HEK293 (cell line): Measurements from ENCODE around the gene P2RX4.

Experiments
- CTCF ChIA-PET: fragments of 350-600 bp; formaldehyde crosslinking; extraction: SDS; loops from one replicate; lab custom pipeline; 2021; ENCODE audit warnings: antibody characterized with exemption; lab: Yijun Ruan, JAX
- POLR2A ChIA-PET: fragments of 300-600 bp; formaldehyde crosslinking; extraction: SDS; loops from one replicate; lab custom pipeline; 2020; ENCODE audit warnings: antibody characterized with exemption, inconsistent platforms; lab: Yijun Ruan, JAX
- H3K27ac ChIP-seq: fragments of 200-500 bp; sonication (Bioruptor generic); 2 replicates; pipeline ENCODE4 v1.5.1; 2014; ENCODE audit warnings: low read depth, low read length, control low read depth, inconsistent platforms; ENCODE audit errors: extremely low read depth
- H3K36me3 ChIP-seq, 2 experiments: fragments of 200-500 bp in 1 of 2; sonication (Bioruptor generic) in 1 of 2; 1 replicate in 1 of 2; 2 replicates in 1 of 2; pipeline ENCODE4 v1.5.1; 2014 to 2017; ENCODE audit warnings: inconsistent platforms in 2 of 2, low read length in 2 of 2; ENCODE audit not compliant: control insufficient read depth in 2 of 2, insufficient read depth in 1 of 2
- H3K4me1 ChIP-seq: fragments of 200-500 bp; sonication (Bioruptor generic); 2 replicates; pipeline ENCODE4 v1.5.1; 2014; ENCODE audit warnings: mild to moderate bottlenecking, low read length, inconsistent platforms; ENCODE audit not compliant: control insufficient read depth, insufficient read depth
- H3K4me3 ChIP-seq: 2 replicates; pipeline ENCODE4 v1.5.1; 2011; ENCODE audit warnings: low read depth, mild to moderate bottlenecking, control low read depth, low read length, moderate library complexity
- H3K9me3 ChIP-seq: fragments of 200-500 bp; sonication (Bioruptor generic); 2 replicates; pipeline ENCODE4 v1.5.1; 2014; ENCODE audit warnings: low read depth, low read length, inconsistent platforms; ENCODE audit not compliant: control insufficient read depth, insufficient read depth
- RBAK ChIP-seq: fragments of 450-650 bp; formaldehyde crosslinking; IDR thresholded peaks from 2 replicates; pipeline ENCODE4 v1.5.1; 2016; ENCODE audit warnings: missing biosample characterization, missing genetic modification characterization
- TRIM28 ChIP-seq: IDR thresholded peaks from 2 replicates; pipeline ENCODE4 v1.6.1; 2011; ENCODE audit warnings: low read length, control low read depth, borderline replicate concordance
- ZBTB20 ChIP-seq: fragments of 450-650 bp; formaldehyde crosslinking; IDR thresholded peaks from 2 replicates; pipeline ENCODE4 v1.5.1; 2016; ENCODE audit warnings: missing biosample characterization, missing genetic modification characterization
- ZBTB8A ChIP-seq: fragments of 450-650 bp; formaldehyde crosslinking; IDR thresholded peaks from 2 replicates; pipeline ENCODE4 v1.5.1; 2016; ENCODE audit warnings: missing biosample characterization, missing genetic modification characterization
- ZNF155 ChIP-seq: fragments of 450-650 bp; formaldehyde crosslinking; IDR thresholded peaks from 2 replicates; pipeline ENCODE4 v1.5.1; 2016; ENCODE audit warnings: missing biosample characterization, missing genetic modification characterization
- ZNF2 ChIP-seq: fragments of 450-650 bp; formaldehyde crosslinking; IDR thresholded peaks from 2 replicates; pipeline ENCODE4 v1.5.1; 2016; ENCODE audit warnings: missing biosample characterization, missing genetic modification characterization
- ZNF274 ChIP-seq, 2 experiments: fragments of 200-500 bp in 1 of 2; fragments of 450-650 bp in 1 of 2; sonication (Bioruptor generic) in 1 of 2; formaldehyde crosslinking in 1 of 2; IDR thresholded peaks; 2 replicates each; pipeline versions ENCODE4 v1.5.1 to v1.6.1; 2014 to 2016; ENCODE audit warnings: borderline replicate concordance in 1 of 2, inconsistent platforms in 1 of 2, low read length in 1 of 2, missing biosample characterization in 1 of 2, missing genetic modification characterization in 1 of 2
- ZNF341 ChIP-seq: fragments of 450-650 bp; formaldehyde crosslinking; IDR thresholded peaks from 2 replicates; pipeline ENCODE4; 2016; ENCODE audit warnings: low read depth, missing biosample characterization, missing genetic modification characterization
- ZNF610 ChIP-seq: fragments of 450-650 bp; formaldehyde crosslinking; IDR thresholded peaks from 2 replicates; pipeline ENCODE4 v1.5.1; 2016; ENCODE audit warnings: missing biosample characterization, missing genetic modification characterization, borderline replicate concordance
- ZNF768 ChIP-seq: fragments of 450-650 bp; formaldehyde crosslinking; IDR thresholded peaks from 2 replicates; pipeline ENCODE4 v1.5.1; 2018; ENCODE audit warnings: missing biosample characterization, mild to moderate bottlenecking, missing genetic modification characterization
- TF ChIP-seq, protein P1 (sequence below): fragments of 450-650 bp; formaldehyde crosslinking; conservative IDR thresholded peaks from 2 replicates; pipeline ENCODE4 v1.5.1; 2016; ENCODE audit warnings: low read depth, missing biosample characterization, missing genetic modification characterization
- TF ChIP-seq, protein P2 (sequence below): fragments of 450-650 bp; formaldehyde crosslinking; IDR thresholded peaks from 2 replicates; pipeline ENCODE4 v1.5.1; 2016; ENCODE audit warnings: missing biosample characterization, missing genetic modification characterization
- TF ChIP-seq, protein P3 (sequence below): fragments of 450-650 bp; formaldehyde crosslinking; IDR thresholded peaks from 2 replicates; pipeline ENCODE4 v1.5.1; 2016; ENCODE audit warnings: missing biosample characterization, missing genetic modification characterization, low read depth

Gene P2RX4

DNA sequence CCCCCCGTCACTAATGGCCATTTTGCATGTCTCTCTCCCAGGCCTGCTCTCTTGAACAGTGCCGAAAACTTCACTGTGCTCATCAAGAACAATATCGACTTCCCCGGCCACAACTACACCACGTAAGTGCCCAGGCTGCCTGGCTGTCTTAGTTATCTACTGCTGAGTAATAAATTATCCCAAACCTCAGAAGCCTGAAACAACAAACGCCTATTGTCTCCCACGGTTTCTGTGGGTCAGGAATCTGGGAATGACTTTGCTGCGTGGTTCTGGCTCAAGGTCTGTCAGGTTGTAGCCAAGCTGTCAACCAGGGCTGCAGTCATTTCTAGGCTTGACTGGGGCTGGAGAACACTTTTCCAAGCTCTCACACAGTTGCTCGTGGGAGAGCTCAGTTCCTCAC is 44.6 kb upstream of the P2RX4 start (continued):
- TF ChIP-seq, protein P1, sequence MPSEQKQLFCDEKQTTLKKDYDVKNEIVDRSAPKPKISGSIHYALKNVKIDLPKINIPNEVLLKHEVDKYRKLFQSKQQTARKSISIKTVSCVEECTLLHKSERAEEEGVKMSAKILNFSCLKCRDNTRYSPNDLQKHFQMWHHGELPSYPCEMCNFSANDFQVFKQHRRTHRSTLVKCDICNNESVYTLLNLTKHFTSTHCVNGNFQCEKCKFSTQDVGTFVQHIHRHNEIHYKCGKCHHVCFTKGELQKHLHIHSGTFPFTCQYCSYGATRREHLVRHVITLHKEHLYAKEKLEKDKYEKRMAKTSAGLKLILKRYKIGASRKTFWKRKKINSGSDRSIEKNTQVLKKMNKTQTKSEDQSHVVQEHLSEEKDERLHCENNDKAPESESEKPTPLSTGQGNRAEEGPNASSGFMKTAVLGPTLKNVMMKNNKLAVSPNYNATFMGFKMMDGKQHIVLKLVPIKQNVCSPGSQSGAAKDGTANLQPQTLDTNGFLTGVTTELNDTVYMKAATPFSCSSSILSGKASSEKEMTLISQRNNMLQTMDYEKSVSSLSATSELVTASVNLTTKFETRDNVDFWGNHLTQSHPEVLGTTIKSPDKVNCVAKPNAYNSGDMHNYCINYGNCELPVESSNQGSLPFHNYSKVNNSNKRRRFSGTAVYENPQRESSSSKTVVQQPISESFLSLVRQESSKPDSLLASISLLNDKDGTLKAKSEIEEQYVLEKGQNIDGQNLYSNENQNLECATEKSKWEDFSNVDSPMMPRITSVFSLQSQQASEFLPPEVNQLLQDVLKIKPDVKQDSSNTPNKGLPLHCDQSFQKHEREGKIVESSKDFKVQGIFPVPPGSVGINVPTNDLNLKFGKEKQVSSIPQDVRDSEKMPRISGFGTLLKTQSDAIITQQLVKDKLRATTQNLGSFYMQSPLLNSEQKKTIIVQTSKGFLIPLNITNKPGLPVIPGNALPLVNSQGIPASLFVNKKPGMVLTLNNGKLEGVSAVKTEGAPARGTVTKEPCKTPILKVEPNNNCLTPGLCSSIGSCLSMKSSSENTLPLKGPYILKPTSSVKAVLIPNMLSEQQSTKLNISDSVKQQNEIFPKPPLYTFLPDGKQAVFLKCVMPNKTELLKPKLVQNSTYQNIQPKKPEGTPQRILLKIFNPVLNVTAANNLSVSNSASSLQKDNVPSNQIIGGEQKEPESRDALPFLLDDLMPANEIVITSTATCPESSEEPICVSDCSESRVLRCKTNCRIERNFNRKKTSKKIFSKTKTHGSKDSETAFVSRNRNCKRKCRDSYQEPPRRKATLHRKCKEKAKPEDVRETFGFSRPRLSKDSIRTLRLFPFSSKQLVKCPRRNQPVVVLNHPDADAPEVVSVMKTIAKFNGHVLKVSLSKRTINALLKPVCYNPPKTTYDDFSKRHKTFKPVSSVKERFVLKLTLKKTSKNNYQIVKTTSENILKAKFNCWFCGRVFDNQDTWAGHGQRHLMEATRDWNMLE (tag by site-specific recombination) = no peak
- TF ChIP-seq, protein P2, sequence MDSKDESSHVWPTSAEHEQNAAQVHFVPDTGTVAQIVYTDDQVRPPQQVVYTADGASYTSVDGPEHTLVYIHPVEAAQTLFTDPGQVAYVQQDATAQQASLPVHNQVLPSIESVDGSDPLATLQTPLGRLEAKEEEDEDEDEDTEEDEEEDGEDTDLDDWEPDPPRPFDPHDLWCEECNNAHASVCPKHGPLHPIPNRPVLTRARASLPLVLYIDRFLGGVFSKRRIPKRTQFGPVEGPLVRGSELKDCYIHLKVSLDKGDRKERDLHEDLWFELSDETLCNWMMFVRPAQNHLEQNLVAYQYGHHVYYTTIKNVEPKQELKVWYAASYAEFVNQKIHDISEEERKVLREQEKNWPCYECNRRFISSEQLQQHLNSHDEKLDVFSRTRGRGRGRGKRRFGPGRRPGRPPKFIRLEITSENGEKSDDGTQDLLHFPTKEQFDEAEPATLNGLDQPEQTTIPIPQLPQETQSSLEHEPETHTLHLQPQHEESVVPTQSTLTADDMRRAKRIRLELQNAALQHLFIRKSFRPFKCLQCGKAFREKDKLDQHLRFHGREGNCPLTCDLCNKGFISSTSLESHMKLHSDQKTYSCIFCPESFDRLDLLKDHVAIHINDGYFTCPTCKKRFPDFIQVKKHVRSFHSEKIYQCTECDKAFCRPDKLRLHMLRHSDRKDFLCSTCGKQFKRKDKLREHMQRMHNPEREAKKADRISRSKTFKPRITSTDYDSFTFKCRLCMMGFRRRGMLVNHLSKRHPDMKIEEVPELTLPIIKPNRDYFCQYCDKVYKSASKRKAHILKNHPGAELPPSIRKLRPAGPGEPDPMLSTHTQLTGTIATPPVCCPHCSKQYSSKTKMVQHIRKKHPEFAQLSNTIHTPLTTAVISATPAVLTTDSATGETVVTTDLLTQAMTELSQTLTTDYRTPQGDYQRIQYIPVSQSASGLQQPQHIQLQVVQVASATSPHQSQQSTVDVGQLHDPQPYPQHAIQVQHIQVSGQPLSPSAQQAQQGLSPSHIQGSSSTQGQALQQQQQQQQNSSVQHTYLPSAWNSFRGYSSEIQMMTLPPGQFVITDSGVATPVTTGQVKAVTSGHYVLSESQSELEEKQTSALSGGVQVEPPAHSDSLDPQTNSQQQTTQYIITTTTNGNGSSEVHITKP = 0 out of 2 replicates have a peak, but pooled peaks have one; percentile 2
- TF ChIP-seq TRIM28 (no peak), RBAK (tag by site-specific recombination) (no peak), ZNF2 (tag by site-specific recombination) (no peak)

DNA sequence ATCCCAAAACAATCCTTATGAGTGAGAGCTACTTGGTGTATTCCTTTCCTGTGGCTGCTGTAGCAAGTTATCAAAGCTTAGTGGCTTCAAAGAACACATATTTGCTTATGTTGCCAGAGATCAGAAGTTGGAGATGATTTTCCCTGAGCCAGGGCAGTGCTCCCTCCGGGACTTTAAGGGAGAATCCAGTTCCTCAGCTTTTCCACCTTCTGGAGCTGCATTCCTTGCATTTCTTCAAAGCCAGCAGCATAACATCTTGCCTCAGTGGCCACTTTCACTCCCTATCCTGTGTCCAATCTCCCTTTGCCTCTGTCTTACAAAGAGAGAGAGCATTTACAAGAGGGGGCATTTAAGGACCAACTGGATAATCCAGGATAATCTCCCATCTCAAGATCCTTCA is 43.6 kb upstream of the P2RX4 start:
- Histone ChIP-seq H3K9me3 (no peaks in the 10 kb centered on the region), H3K4me1 (no peaks in the 10 kb centered on the region), H3K4me3 (no peak overlapping the region), H3K27ac (no peak overlapping the region)
- CTCF ChIA-PET = no interaction called here
- TF ChIP-seq ZNF768 = no peak
- TF ChIP-seq, protein P3, sequence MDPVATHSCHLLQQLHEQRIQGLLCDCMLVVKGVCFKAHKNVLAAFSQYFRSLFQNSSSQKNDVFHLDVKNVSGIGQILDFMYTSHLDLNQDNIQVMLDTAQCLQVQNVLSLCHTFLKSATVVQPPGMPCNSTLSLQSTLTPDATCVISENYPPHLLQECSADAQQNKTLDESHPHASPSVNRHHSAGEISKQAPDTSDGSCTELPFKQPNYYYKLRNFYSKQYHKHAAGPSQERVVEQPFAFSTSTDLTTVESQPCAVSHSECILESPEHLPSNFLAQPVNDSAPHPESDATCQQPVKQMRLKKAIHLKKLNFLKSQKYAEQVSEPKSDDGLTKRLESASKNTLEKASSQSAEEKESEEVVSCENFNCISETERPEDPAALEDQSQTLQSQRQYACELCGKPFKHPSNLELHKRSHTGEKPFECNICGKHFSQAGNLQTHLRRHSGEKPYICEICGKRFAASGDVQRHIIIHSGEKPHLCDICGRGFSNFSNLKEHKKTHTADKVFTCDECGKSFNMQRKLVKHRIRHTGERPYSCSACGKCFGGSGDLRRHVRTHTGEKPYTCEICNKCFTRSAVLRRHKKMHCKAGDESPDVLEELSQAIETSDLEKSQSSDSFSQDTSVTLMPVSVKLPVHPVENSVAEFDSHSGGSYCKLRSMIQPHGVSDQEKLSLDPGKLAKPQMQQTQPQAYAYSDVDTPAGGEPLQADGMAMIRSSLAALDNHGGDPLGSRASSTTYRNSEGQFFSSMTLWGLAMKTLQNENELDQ (tag by site-specific recombination) = no peak
- no peak for TF ChIP-seq ZNF155 (tag by site-specific recombination)
- no peak for TF ChIP-seq ZNF341
- no peak for TF ChIP-seq ZNF610 (tag by site-specific recombination)
- TF ChIP-seq ZBTB20 = no peak
- TF ChIP-seq ZNF274 (IDR thresholded peaks at IDR 0.05; ENCODE audit: low read length) = no peak
- TF ChIP-seq ZNF274 (tag by site-specific recombination; IDR thresholded peaks at IDR 0.05; ENCODE audit: borderline replicate concordance) = no peak
- TF ChIP-seq ZBTB8A = no peak
- TF ChIP-seq, all 188 proteins: peak for 0
- POLR2A ChIA-PET = no interaction called here
- H3K36me3 ChIP-seq = no peaks in the 10 kb centered on the region
